Lung (tissue), 12 donors: ENCODE data around the gene OR1K1. TPM values are rescaled to one million over a fixed set of nuclear protein-coding genes. Genes with fewer than 3 reads are reported as not detected.

Experiments
- ATAC-seq: fragments of 200-7000 bp; cut with Tn5 transposase; one replicate; pipeline ENCODE4 v1.9.1; 2020; ENCODE audit warnings: moderate number of reproducible peaks; ENCODE audit not compliant: insufficient read depth, low FRiP score
- DNase-seq, 3 donors: peaks; one replicate each; pipeline ENCODE4 v3.0.0-alpha.2; 2013 to 2017
- H3K27ac ChIP-seq, 2 donors: one replicate each; pipeline ENCODE4 v1.5.1; 2013; ENCODE audit warnings: mild to moderate bottlenecking in 2 of 2, moderate library complexity in 2 of 2, control low read depth in 1 of 2, inconsistent platforms in 1 of 2, low read depth in 1 of 2, low read length in 1 of 2
- H3K27me3 ChIP-seq, 3 donors: one replicate each; pipeline ENCODE4 v1.5.1; 2013; ENCODE audit warnings: low read length in 2 of 3; ENCODE audit not compliant: control insufficient read depth in 3 of 3, insufficient read depth in 3 of 3
- H3K36me3 ChIP-seq, 4 donors: one replicate each; pipeline ENCODE4 v1.5.1; 2013; ENCODE audit warnings: low read length in 4 of 4, mild to moderate bottlenecking in 1 of 4, moderate library complexity in 1 of 4; ENCODE audit not compliant: control insufficient read depth in 4 of 4, insufficient read depth in 4 of 4
- H3K4me1 ChIP-seq, 5 donors: one replicate each; pipeline ENCODE4 v1.5.1; 2013; ENCODE audit warnings: low read length in 5 of 5, mild to moderate bottlenecking in 2 of 5, moderate library complexity in 1 of 5; ENCODE audit not compliant: control insufficient read depth in 5 of 5, insufficient read depth in 5 of 5
- H3K4me3 ChIP-seq: one replicate; pipeline ENCODE4 v1.5.1; 2013; ENCODE audit warnings: mild to moderate bottlenecking, control low read depth, moderate library complexity
- H3K9ac ChIP-seq, 2 donors: one replicate each; pipeline ENCODE4 v1.5.1; 2013; ENCODE audit warnings: low read length in 2 of 2, control low read depth in 1 of 2; ENCODE audit not compliant: insufficient read depth in 1 of 2
- H3K9me3 ChIP-seq, 4 donors: one replicate each; pipeline ENCODE4 v1.5.1; 2013; ENCODE audit warnings: low read length in 3 of 4, mild to moderate bottlenecking in 1 of 4, moderate library complexity in 1 of 4; ENCODE audit not compliant: control insufficient read depth in 4 of 4, insufficient read depth in 3 of 4
- WGBS, 2 donors: extraction: QIAGEN DNeasy Blood & Tissue Kit; methylation state at CpG; one replicate each; pipeline ENCODE4 v1.1.7; 2013; 5-methylcytosine and 5-hydroxymethylcytosine counted together
- polyA plus RNA-seq, 2 donors: library from polyadenylated mRNA; stranded (reverse); fragments of 200-250 nt; gene quantifications; one replicate each; pipeline ENCODE4 v1.2.1, GENCODE V29; 2013
- total RNA-seq, 2 donors: library from RNA; depleted of rRNA in 1 of 2; stranded (reverse); fragments of >200 nt in 1 of 2; gene quantifications; one replicate each; pipeline ENCODE4 v1.2.1, GENCODE V29; 2014 to 2021
- TF ChIP-seq, protein P1 (sequence below): IDR thresholded peaks from 2 replicates; pipeline ENCODE4 v1.5.1; 2012; ENCODE audit warnings: mild to moderate bottlenecking; ENCODE audit errors: control extremely low read depth, extremely low read depth
- donor health status: control.
- donor health status: control.
- donor health status: Bipolar disorder and iron deficiency.
- donor health status: healthy.
- donor health status: DM: yes; HTN: yes; CAD: no.

OR1K1 gene
- total and polyA plus RNA-seq, 4 donors = not detected

DNA sequence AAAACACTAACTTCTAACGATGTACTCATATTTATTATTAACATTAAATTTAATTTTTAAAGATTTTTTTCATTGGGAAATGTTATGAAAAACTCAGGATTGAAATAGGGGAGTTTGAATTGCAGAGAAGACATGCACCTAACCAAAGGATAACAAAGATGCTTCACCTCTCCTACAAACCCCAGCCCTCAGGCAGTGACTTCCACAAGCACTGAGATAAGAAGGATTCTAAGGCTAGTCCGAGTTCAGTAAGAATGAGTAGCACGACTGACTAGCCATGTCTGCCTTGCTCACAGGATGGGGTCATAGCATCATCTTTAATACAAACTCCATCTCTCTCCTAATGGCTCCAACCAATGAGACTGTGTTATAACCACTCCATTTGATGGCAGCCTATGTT, 18.3 kb upstream of the OR1K1 start:
- H3K9me3 ChIP-seq = peaks cover 0 to 3% (median 0%) of the 10 kb centered on the region in 4 donors
- ATAC-seq (no peak), DNase-seq (no peak)
- H3K9ac ChIP-seq = no peak overlapping the region
- no peaks in the 10 kb centered on the region for H3K4me1 ChIP-seq
- no peaks in the 10 kb centered on the region for H3K27me3 ChIP-seq
- H3K4me3 ChIP-seq = no peak overlapping the region
- H3K36me3 ChIP-seq = no peaks in the 10 kb centered on the region
- 70 to 86% methylated on average over 3 of the region's 3 CpGs for WGBS, 2 donors
- H3K27ac ChIP-seq = no peak overlapping the region
- TF ChIP-seq, protein P1, sequence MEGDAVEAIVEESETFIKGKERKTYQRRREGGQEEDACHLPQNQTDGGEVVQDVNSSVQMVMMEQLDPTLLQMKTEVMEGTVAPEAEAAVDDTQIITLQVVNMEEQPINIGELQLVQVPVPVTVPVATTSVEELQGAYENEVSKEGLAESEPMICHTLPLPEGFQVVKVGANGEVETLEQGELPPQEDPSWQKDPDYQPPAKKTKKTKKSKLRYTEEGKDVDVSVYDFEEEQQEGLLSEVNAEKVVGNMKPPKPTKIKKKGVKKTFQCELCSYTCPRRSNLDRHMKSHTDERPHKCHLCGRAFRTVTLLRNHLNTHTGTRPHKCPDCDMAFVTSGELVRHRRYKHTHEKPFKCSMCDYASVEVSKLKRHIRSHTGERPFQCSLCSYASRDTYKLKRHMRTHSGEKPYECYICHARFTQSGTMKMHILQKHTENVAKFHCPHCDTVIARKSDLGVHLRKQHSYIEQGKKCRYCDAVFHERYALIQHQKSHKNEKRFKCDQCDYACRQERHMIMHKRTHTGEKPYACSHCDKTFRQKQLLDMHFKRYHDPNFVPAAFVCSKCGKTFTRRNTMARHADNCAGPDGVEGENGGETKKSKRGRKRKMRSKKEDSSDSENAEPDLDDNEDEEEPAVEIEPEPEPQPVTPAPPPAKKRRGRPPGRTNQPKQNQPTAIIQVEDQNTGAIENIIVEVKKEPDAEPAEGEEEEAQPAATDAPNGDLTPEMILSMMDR = no peak

DNA sequence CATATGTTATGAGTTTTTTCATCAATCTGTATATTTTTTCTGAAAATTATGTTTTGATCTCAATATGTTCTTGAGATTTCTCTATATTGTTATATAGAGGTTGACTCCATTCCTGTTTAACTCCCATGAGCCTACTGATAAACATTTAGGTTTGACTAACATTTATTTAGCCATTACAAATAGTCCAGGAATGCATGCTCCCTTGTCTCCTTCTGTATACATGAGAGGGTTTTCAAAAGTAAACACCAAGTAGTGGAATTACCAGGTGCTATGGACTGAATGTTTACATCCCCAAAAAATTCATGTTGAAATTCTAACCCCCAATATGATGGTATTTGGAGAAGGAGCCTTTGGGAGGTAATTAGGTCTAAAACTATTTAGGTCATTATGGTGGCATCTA, 14.7 kb upstream of the OR1K1 start:
- no peaks in the 10 kb centered on the region for H3K9me3 ChIP-seq

DNA sequence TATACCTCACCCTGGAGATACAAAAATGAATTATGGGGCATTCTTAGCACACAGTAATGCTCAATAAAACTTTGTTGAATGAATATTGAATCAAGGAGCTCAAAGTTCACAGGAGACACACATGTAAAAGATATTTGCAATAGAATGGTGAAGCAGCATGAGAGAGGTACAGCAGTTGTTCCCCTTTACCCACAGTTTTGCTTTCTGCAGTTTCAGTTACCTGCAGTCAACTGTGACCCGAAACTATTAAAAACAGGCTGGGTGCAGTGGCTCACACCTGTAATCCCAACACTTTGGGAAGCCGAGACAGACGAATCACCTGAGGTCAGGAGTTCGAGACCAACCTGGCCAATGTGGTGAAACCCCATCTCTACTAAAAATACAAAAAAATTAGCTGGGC, 13.6 kb upstream of the OR1K1 start:
- Histone ChIP-seq H3K4me1 (no peaks in the 10 kb centered on the region), H3K27ac (no peak overlapping the region), H3K9me3 (no peaks in the 10 kb centered on the region), H3K36me3 (no peaks in the 10 kb centered on the region), H3K9ac (no peak overlapping the region), H3K27me3 (no peaks in the 10 kb centered on the region), H3K4me3 (no peak overlapping the region)
- 88 to 93% methylated on average over 4 of the region's 4 CpGs for WGBS, 2 donors
- ATAC-seq (no peak), DNase-seq (no peak)
- TF ChIP-seq, protein P1 = no peak

More for the DNA sequence above, 14.7 kb upstream of the OR1K1 start:
- Histone ChIP-seq H3K4me3 (no peak overlapping the region), H3K27me3 (no peaks in the 10 kb centered on the region), H3K36me3 (no peaks in the 10 kb centered on the region), H3K9ac (no peak overlapping the region), H3K4me1 (no peaks in the 10 kb centered on the region), H3K27ac (no peak overlapping the region)
- TF ChIP-seq, protein P1 = no peak
- DNase-seq (no peak), ATAC-seq (no peak)

DNA sequence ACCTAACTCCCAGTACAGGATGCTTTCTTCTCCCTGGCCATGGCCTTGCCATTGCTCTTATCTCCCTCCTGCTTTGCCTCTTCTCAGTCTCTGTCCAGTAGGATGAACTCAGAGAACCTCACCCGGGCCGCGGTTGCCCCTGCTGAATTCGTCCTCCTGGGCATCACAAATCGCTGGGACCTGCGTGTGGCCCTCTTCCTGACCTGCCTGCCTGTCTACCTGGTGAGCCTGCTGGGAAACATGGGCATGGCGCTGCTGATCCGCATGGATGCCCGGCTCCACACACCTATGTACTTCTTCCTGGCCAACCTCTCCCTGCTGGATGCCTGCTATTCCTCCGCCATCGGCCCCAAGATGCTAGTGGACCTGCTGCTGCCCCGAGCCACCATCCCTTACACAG, 11.1 kb upstream of the OR1K1 start, which contains the start of gene OR5C1:
TSS of gene OR5C1 (plus strand) at position 103 of the 400 bp plus-strand sequence. CDS start at position 103, 0 bp downstream.
- Histone ChIP-seq H3K27ac (no peak within 1 kb of the TSS), H3K36me3 (no peaks in the 10 kb centered on the region), H3K4me1 (no peaks in the 10 kb centered on the region), H3K9me3 (no peaks in the 10 kb centered on the region), H3K9ac (no peak within 1 kb of the TSS), H3K4me3 (no peak within 1 kb of the TSS), H3K27me3 (no peaks in the 10 kb centered on the region)
- 97 to 98% methylated on average over 12 of the region's 12 CpGs for WGBS, 2 donors
- no peak for ATAC-seq
- DNase-seq = no peak
- TF ChIP-seq, protein P1 = no peak
